ENCODE measurements around the gene BEND2.

GRCh38 chrX:18172970-18173369 is 47.7 kb downstream of the BEND2 start:
- TF ChIP-seq POLR2A (IDR thresholded peaks at IDR 0.05) (no peak), POLR2AphosphoS5 (IDR thresholded peaks at IDR 0.05) (no peak)
- TF ChIP-seq, protein P1, sequence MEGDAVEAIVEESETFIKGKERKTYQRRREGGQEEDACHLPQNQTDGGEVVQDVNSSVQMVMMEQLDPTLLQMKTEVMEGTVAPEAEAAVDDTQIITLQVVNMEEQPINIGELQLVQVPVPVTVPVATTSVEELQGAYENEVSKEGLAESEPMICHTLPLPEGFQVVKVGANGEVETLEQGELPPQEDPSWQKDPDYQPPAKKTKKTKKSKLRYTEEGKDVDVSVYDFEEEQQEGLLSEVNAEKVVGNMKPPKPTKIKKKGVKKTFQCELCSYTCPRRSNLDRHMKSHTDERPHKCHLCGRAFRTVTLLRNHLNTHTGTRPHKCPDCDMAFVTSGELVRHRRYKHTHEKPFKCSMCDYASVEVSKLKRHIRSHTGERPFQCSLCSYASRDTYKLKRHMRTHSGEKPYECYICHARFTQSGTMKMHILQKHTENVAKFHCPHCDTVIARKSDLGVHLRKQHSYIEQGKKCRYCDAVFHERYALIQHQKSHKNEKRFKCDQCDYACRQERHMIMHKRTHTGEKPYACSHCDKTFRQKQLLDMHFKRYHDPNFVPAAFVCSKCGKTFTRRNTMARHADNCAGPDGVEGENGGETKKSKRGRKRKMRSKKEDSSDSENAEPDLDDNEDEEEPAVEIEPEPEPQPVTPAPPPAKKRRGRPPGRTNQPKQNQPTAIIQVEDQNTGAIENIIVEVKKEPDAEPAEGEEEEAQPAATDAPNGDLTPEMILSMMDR (IDR thresholded peaks at IDR 0.05) = no peak

Data from transverse colon (tissue), 4 donors.